PC-9 (cell line): ENCODE measurements around the gene CNTN6.

Experiments used
- CTCF ChIP-seq: fragments of 200-600 bp; sonication (generic); conservative IDR thresholded peaks from 2 replicates; pipeline ENCODE4 v1.6.1; 2017; ENCODE audit warnings: mixed run types, antibody characterized with exemption, mild to moderate bottlenecking, moderate library complexity
- EZH2 ChIP-seq: fragments of 200-600 bp; sonication (generic); IDR thresholded peaks from 2 replicates; pipeline ENCODE4 v1.8.0; 2017; ENCODE audit warnings: antibody characterized with exemption, low read depth

GRCh38 chr3:1228289-1228688 is 135.5 kb downstream of the CNTN6 start:
- TF ChIP-seq CTCF: no peak
- no peak for TF ChIP-seq EZH2
